HepG2 (cell line): Measurements from ENCODE around the gene CASKIN1. TPM values are rescaled to one million over a fixed set of nuclear protein-coding genes. Genes with fewer than 3 reads are reported as not detected.
A peak's percentile ranks its signal among the peaks of the same experiment; 100 is the strongest.

Source experiments
- GABPA ChIP-seq, 2 experiments: IDR thresholded peaks; 2 replicates each; pipeline ENCODE4 v1.6.1; 2011 to 2016; ENCODE audit warnings: low read depth in 2 of 2, low read length in 1 of 2, missing biosample characterization in 1 of 2, missing genetic modification characterization in 1 of 2
- KDM2A ChIP-seq: sonication (generic); formaldehyde crosslinking; IDR thresholded peaks from 2 replicates; pipeline ENCODE4 v1.4.0; 2020; ENCODE audit warnings: low read depth, missing genetic modification reagents, borderline replicate concordance
- KMT2B ChIP-seq: IDR thresholded peaks from 2 replicates; pipeline ENCODE4 v1.6.1; 2016; ENCODE audit warnings: missing genetic modification reagents, missing compliant biosample characterization
- ZNF598 ChIP-seq: sonication (generic); formaldehyde crosslinking; IDR thresholded peaks from 2 replicates; pipeline ENCODE4 v1.5.1; 2020; ENCODE audit warnings: mild to moderate bottlenecking, missing genetic modification reagents, borderline replicate concordance
- ZNF7 ChIP-seq: IDR thresholded peaks from 2 replicates; pipeline ENCODE4 v1.6.1; 2016; ENCODE audit warnings: missing biosample characterization, missing genetic modification reagents
- ZNF766 ChIP-seq: sonication (generic); formaldehyde crosslinking; IDR thresholded peaks from 2 replicates; pipeline ENCODE4 v1.5.0; 2020; ENCODE audit warnings: missing genetic modification reagents, borderline replicate concordance
- polyA plus RNA-seq, 8 experiments: library from polyadenylated mRNA; depleted of rRNA in 3 of 8; stranded (reverse) in 7 of 8; unstranded in 1 of 8; fragments of >200 nt; fragmentation: Illumina TruSeq in 4 of 8; extraction: Trizol in 4 of 8; gene quantifications; 2 replicates each; pipeline versions ENCODE4 v1.2.1 to v1.2.3, GENCODE V29; 2011 to 2016; ENCODE audit warnings: low read depth in 4 of 8, missing spikeins in 1 of 8, mixed read lengths in 1 of 8; ENCODE audit not compliant: insufficient read depth in 1 of 8
- total RNA-seq, 5 experiments: library from RNA; depleted of rRNA; stranded (reverse); fragments of >200 nt; fragmentation: Illumina TruSeq; extraction: Trizol; gene quantifications; 2 replicates each; pipeline ENCODE4 v1.2.3, GENCODE V29; 2016; ENCODE audit warnings: low read depth in 1 of 5
- TF ChIP-seq, protein P1 (sequence below): sonication (generic); formaldehyde crosslinking; IDR thresholded peaks from 2 replicates; pipeline ENCODE4 v1.4.0; 2020; ENCODE audit warnings: mild to moderate bottlenecking, missing genetic modification reagents
- TF ChIP-seq, protein P2 (sequence below): sonication (generic); formaldehyde crosslinking; IDR thresholded peaks from 2 replicates; pipeline ENCODE4 v1.5.0; 2020; ENCODE audit warnings: mild to moderate bottlenecking, missing genetic modification reagents, borderline replicate concordance
- TF ChIP-seq, protein P3 (sequence below): IDR thresholded peaks from 2 replicates; pipeline ENCODE4 v1.6.1; 2016; ENCODE audit warnings: control low read depth
- TF ChIP-seq, protein P4 (sequence below): sonication (generic); formaldehyde crosslinking; IDR thresholded peaks from 2 replicates; pipeline ENCODE4 v1.8.0; 2022; ENCODE audit warnings: missing genetic modification reagents, mild to moderate bottlenecking, moderate library complexity, borderline replicate concordance

The CASKIN1 gene
- total and polyA plus RNA-seq, 2 of the 13 experiments (the other 11 are each of a cell fraction or from before 2014, with no cell fraction given), result 1.2 to 2.2 TPM

DNA sequence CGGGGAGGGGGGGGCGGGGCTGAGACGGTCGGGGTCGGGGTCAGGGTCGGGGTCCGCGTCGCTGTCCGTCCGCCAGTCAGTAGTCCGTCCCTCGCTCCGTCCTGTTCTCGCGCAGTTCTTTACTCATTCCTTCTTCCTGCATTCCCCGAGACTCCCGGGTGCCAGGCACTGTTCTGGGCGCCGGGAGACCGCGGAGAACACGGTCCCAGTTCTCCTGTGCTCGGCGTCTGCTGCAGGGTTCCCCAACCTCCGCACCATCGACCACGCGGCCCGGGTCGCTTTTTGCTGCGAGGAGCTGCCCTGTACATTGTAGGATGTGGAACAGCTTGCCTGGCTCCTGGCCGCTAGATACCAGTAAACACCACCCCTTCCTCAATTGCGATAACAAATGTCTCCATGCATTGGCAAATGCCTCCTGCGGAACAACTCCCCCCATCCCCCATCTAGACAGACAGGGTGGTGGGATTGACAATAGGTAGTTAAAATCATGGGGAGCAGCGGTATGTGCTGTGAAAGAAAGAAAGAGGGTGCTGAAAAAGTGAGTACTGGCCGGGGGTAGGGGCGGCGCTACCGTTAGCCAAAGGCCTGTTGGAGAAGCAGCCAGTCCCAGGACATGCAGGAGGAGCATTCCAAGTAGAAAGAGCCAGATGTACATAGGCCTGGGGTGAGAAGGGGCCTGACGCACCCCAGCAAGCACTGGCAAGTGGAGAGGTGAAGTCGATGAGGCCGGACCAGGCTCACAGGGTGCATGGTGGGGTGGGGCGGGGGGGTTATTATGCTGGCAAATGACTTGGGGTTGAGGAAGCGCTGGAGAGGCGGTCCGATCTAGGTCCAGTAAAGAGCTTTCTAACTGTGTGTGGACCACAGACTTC is 40.2 kb downstream of the CASKIN1 start (continued):
- TF ChIP-seq, protein P1, sequence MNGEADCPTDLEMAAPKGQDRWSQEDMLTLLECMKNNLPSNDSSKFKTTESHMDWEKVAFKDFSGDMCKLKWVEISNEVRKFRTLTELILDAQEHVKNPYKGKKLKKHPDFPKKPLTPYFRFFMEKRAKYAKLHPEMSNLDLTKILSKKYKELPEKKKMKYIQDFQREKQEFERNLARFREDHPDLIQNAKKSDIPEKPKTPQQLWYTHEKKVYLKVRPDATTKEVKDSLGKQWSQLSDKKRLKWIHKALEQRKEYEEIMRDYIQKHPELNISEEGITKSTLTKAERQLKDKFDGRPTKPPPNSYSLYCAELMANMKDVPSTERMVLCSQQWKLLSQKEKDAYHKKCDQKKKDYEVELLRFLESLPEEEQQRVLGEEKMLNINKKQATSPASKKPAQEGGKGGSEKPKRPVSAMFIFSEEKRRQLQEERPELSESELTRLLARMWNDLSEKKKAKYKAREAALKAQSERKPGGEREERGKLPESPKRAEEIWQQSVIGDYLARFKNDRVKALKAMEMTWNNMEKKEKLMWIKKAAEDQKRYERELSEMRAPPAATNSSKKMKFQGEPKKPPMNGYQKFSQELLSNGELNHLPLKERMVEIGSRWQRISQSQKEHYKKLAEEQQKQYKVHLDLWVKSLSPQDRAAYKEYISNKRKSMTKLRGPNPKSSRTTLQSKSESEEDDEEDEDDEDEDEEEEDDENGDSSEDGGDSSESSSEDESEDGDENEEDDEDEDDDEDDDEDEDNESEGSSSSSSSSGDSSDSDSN (CRISPR knock-in tag), result peak; percentile 57; the same call in 1 of the 2 replicates
- TF ChIP-seq, protein P2, sequence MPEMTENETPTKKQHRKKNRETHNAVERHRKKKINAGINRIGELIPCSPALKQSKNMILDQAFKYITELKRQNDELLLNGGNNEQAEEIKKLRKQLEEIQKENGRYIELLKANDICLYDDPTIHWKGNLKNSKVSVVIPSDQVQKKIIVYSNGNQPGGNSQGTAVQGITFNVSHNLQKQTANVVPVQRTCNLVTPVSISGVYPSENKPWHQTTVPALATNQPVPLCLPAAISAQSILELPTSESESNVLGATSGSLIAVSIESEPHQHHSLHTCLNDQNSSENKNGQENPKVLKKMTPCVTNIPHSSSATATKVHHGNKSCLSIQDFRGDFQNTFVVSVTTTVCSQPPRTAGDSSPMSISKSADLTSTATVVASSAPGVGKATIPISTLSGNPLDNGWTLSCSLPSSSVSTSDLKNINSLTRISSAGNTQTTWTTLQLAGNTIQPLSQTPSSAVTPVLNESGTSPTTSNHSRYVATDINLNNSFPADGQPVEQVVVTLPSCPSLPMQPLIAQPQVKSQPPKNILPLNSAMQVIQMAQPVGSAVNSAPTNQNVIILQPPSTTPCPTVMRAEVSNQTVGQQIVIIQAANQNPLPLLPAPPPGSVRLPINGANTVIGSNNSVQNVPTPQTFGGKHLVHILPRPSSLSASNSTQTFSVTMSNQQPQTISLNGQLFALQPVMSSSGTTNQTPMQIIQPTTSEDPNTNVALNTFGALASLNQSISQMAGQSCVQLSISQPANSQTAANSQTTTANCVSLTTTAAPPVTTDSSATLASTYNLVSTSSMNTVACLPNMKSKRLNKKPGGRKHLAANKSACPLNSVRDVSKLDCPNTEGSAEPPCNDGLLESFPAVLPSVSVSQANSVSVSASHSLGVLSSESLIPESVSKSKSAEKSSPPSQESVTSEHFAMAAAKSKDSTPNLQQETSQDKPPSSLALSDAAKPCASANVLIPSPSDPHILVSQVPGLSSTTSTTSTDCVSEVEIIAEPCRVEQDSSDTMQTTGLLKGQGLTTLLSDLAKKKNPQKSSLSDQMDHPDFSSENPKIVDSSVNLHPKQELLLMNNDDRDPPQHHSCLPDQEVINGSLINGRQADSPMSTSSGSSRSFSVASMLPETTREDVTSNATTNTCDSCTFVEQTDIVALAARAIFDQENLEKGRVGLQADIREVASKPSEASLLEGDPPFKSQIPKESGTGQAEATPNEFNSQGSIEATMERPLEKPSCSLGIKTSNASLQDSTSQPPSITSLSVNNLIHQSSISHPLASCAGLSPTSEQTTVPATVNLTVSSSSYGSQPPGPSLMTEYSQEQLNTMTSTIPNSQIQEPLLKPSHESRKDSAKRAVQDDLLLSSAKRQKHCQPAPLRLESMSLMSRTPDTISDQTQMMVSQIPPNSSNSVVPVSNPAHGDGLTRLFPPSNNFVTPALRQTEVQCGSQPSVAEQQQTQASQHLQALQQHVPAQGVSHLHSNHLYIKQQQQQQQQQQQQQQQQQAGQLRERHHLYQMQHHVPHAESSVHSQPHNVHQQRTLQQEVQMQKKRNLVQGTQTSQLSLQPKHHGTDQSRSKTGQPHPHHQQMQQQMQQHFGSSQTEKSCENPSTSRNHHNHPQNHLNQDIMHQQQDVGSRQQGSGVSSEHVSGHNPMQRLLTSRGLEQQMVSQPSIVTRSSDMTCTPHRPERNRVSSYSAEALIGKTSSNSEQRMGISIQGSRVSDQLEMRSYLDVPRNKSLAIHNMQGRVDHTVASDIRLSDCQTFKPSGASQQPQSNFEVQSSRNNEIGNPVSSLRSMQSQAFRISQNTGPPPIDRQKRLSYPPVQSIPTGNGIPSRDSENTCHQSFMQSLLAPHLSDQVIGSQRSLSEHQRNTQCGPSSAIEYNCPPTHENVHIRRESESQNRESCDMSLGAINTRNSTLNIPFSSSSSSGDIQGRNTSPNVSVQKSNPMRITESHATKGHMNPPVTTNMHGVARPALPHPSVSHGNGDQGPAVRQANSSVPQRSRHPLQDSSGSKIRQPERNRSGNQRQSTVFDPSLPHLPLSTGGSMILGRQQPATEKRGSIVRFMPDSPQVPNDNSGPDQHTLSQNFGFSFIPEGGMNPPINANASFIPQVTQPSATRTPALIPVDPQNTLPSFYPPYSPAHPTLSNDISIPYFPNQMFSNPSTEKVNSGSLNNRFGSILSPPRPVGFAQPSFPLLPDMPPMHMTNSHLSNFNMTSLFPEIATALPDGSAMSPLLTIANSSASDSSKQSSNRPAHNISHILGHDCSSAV (CRISPR knock-in tag), result no peak
- TF ChIP-seq KDM2A (CRISPR knock-in tag), result no peak
- no peak for TF ChIP-seq ZNF7 (CRISPR knock-in tag)
- TF ChIP-seq ZNF766 (CRISPR knock-in tag), result no peak
- TF ChIP-seq ZNF598 (CRISPR knock-in tag), result no peak
- TF ChIP-seq KMT2B (CRISPR knock-in tag), result no peak
- TF ChIP-seq GABPA (IDR thresholded peaks at IDR 0.05; ENCODE audit: low read depth, low read length), result no peak
- 0 out of 2 replicates have a peak, but pooled peaks have one; percentile 16 for TF ChIP-seq GABPA (CRISPR knock-in tag; IDR thresholded peaks at IDR 0.05; ENCODE audit: low read depth)
- TF ChIP-seq, protein P3, sequence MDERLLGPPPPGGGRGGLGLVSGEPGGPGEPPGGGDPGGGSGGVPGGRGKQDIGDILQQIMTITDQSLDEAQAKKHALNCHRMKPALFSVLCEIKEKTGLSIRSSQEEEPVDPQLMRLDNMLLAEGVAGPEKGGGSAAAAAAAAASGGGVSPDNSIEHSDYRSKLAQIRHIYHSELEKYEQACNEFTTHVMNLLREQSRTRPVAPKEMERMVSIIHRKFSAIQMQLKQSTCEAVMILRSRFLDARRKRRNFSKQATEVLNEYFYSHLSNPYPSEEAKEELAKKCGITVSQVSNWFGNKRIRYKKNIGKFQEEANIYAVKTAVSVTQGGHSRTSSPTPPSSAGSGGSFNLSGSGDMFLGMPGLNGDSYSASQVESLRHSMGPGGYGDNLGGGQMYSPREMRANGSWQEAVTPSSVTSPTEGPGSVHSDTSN (CRISPR knock-in tag), result no peak
- TF ChIP-seq, protein P4, sequence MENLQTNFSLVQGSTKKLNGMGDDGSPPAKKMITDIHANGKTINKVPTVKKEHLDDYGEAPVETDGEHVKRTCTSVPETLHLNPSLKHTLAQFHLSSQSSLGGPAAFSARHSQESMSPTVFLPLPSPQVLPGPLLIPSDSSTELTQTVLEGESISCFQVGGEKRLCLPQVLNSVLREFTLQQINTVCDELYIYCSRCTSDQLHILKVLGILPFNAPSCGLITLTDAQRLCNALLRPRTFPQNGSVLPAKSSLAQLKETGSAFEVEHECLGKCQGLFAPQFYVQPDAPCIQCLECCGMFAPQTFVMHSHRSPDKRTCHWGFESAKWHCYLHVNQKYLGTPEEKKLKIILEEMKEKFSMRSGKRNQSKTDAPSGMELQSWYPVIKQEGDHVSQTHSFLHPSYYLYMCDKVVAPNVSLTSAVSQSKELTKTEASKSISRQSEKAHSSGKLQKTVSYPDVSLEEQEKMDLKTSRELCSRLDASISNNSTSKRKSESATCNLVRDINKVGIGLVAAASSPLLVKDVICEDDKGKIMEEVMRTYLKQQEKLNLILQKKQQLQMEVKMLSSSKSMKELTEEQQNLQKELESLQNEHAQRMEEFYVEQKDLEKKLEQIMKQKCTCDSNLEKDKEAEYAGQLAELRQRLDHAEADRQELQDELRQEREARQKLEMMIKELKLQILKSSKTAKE, result 0 out of 2 replicates have a peak, but pooled peaks have one; percentile 6
